AG08395 (cell line): ENCODE data around the gene NAV2.
A peak's percentile ranks its signal among the peaks of the same experiment; 100 is the strongest.
"Not testable (repeated sequence)": the region's sequence is repeated elsewhere in the genome, so short reads cannot be mapped to it uniquely, and the experiment has no call there.

Source experiments
- DNase-seq: peaks from one replicate; pipeline ENCODE4 v3.0.0; 2012; ENCODE audit warnings: mixed read lengths, low spot score

The NAV2 gene

GRCh38 chr11:19868871-19869270 is 156.2 kb downstream of the NAV2 start:
- no peak for DNase-seq

GRCh38 chr11:19869466-19869865 is 156.8 kb downstream of the NAV2 start:
- DNase-seq, result no peak

- DNase-seq, result no peak
These were observed 157.4 kb downstream of the NAV2 start for GRCh38 chr11:19869946-19870589.

GRCh38 chr11:19871531-19871930 is 158.9 kb downstream of the NAV2 start:
- no peak for DNase-seq

GRCh38 chr11:19872512-19873145 is 160.0 kb downstream of the NAV2 start:
- no peak for DNase-seq

GRCh38 chr11:19873730-19874129 is 161.1 kb downstream of the NAV2 start:
- DNase-seq, result no peak

- DNase-seq, result no peak
These were observed 161.6 kb downstream of the NAV2 start for GRCh38 chr11:19874266-19874665.

GRCh38 chr11:19876750-19877149 is 164.1 kb downstream of the NAV2 start:
- no peak for DNase-seq

GRCh38 chr11:19878520-19878919 is 165.9 kb downstream of the NAV2 start:
- no peak for DNase-seq

GRCh38 chr11:19879307-19880087 is 166.9 kb downstream of the NAV2 start:
- no peak for DNase-seq

GRCh38 chr11:19880088-19880345 is 167.4 kb downstream of the NAV2 start:
- no peak for DNase-seq

- DNase-seq, result no peak
These were observed 168.5 kb downstream of the NAV2 start for GRCh38 chr11:19881177-19881576.

- no peak for DNase-seq
These were observed 169.7 kb downstream of the NAV2 start for GRCh38 chr11:19882356-19882755.

GRCh38 chr11:19886498-19886897 is 173.9 kb downstream of the NAV2 start:
- DNase-seq, result no peak

- DNase-seq, result no peak
These were observed 175.2 kb downstream of the NAV2 start for GRCh38 chr11:19887842-19888241.

- DNase-seq, result peak; percentile 45
These were observed 176.9 kb downstream of the NAV2 start for GRCh38 chr11:19889531-19889930.

- peak; percentile 82 for DNase-seq
These were observed 177.7 kb downstream of the NAV2 start for GRCh38 chr11:19890308-19890707.

GRCh38 chr11:19891022-19891421 is 178.4 kb downstream of the NAV2 start:
- DNase-seq, result no peak

GRCh38 chr11:19892387-19892786 is 179.8 kb downstream of the NAV2 start:
- no peak for DNase-seq

GRCh38 chr11:19892876-19893275 is 180.2 kb downstream of the NAV2 start:
- peak; percentile 42 for DNase-seq

- no peak for DNase-seq
These were observed 181.8 kb downstream of the NAV2 start for GRCh38 chr11:19894404-19894803.

GRCh38 chr11:19895037-19895436 is 182.4 kb downstream of the NAV2 start:
- not testable (repeated sequence) for DNase-seq

GRCh38 chr11:19895776-19896175 is 183.1 kb downstream of the NAV2 start:
- DNase-seq, result no peak
